Stimulated activated CD4-positive, alpha-beta T cell treated with anti-CD3 and anti-CD28 coated beads, TNF-alpha, amount 100 ng/mL, for 48 hours (primary cell): Measurements from ENCODE around the gene SH3BGR.
"Not testable (repeated sequence)": the region's sequence is repeated elsewhere in the genome, so short reads cannot be mapped to it uniquely, and the experiment has no call there.

Source experiments
- DNase-seq, 3 donors: peaks; one replicate each; pipeline ENCODE4 v3.0.0-alpha.2; 2020; ENCODE audit warnings: low read depth in 3 of 3

Gene SH3BGR

DNA sequence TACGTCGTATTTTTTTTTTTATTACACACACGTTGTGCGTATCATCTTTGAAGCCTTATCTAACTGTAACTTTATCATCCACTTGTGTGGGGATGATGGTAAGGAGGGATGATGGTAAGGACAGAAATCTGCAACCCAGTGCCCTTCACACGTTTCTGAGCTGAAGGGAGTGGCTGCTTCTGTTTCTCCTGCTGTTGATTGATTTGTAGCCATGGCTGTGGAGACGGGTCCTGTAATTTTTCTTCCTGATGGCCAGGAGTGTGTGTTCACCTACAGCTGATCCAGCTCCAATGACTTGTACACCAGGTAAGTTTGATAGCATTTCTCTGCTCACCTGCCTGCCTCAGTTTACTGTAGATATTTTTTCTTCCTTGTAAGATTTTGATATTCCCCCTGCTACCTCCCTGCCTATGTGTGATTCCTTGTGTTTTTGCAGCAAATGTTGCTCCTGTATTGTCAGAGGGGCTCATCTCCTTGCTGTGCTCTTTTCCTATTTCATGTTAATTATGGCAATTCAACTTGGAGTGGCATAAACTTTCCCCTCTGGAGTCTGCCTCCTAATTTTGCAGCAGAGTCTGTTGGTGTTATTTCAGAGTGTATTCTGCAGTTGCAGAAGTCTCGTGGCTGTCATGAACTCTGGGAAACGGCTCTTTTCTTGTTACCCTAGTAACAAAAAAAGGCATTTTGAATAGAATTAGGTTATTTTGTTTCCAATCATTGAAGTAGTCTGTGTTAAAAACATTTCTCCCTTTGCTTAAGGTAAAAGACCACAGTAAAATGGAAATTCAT lies 64.1 kb downstream of the SH3BGR start:
- no peak for DNase-seq

DNA sequence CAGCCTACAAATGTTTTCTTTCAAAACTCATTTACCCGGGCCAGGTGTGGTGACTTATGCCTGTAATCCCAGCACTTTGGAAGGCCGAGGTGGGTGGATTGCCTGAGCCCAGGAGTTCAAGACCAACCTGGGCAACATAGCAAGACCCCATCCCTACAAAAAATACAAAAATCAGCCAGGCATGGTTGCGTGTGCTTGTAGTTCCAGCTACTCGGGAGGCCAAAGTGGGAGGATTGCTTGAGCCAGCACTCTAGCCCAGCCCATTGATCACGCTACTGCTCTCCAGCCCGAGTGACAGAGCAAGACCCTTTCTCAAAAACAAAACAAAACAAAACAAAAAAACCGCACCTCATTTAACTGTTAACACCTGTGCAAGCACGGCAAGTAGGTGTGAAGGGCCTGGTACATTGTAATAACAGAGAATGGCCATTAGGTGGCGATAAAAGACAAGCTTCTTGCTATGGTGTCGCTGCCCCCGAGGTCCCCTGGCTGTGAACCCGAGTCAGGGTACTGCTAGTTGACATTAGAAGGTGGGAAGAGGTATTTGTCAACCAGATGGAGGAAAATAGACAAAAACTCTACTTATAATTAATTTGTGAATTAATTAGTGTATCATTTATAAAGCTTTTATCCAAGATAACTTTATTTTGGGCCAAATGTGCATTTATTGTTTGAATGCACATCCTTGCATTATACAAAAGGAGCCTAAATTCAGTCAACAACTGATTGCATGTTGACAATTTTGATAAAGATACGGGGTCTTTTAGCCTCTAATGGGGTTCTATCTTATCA lies 66.5 kb downstream of the SH3BGR start:
- DNase-seq: peak in 2 of 3 donors; percentile 14 to 19

DNA sequence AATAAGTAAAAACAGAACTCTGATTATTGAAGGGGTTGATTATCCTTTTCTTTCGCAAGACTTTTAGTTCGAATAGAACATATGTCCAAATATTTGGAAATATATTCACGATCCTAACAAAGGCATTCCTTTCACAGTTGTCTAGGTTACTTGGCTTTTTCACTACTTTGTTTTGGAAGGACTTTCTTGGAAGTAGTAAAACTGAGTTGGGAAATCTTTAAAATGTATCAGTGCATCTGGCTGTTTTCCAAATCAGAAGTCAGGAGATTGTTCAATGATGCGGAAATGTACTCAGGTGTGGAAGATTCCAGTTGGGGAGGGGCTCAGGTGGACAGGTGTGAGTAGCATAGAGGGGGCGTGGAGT lies 67.1 kb downstream of the SH3BGR start:
- DNase-seq: no peak

DNA sequence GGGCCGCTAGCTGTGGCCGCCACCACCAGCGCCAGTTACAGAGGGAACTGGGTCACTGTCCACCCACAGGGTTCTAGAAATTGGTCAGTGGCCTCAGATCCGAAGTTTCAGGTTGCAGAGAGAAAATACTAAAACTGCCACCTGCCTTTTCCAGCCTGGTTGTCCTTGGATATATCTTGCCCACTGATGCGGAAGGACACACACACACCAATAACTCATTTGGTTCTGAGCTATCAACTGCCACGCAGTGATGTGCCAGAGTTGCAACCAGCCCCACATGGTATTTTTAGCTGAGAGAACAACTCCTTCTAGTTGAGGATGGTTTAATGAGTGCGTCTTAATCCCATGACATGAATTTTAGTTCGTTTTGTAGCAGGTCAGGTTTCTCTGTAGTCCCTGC lies 68.1 kb downstream of the SH3BGR start:
- no peak for DNase-seq

DNA sequence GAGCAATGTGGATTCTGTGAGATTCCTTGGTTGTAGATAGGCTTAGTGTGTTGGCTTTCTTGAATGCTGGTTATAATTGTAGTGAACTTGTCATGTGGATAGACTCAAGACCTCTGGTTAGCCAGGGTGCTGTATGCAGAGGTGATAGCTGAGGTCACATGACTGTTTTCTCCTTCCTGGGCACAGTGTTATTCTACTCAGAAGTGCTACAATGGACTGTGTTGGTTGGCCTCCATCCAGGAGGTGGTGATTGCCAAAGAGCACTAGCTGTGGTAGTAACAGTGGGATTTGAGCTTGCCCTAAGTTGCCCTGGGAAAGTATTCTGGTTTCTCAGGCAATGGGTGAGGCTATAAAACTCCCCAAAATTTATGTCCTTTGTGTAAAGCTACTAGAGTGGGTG lies 71.6 kb downstream of the SH3BGR start:
- DNase-seq: no peak

DNA sequence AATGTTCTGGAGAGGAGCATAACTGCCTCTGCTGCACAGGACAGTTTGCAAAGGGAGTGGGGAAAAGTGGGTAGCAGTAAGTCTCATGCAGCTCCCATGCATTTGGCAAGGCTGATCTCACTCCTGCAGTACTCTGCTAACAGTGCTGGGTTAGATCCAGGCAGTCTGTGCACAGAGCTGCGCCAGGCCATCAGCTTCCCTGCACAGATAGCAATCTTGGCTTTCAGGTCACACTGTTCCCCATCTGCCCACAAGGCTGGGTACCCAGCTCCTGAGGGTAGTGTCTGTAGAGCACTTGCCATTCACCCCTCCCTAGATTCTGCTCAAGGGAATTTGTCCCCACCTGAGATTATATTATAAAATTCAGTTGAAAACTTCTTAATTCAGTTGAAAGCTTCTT lies 72.1 kb downstream of the SH3BGR start:
- DNase-seq: no peak

DNA sequence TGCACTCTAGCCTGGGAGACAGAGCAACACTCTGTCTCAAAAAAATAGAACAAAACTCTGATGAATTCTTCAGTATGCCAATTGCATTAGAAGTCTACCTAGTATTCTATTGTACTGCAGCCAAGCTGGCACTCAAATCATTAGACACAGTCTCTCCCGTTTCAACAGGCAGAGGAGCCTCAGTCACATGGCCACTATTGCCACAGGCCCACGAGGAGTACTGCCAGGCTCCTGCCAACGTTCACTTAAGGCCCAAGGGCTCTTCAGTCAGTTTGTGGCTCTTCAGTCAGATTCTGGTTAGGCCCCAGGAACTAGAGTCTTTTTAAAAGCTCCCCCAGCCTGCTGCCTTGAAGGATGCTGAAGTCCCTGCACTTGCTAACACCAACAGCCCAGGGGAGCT lies 73.4 kb downstream of the SH3BGR start:
- DNase-seq: no peak

DNA sequence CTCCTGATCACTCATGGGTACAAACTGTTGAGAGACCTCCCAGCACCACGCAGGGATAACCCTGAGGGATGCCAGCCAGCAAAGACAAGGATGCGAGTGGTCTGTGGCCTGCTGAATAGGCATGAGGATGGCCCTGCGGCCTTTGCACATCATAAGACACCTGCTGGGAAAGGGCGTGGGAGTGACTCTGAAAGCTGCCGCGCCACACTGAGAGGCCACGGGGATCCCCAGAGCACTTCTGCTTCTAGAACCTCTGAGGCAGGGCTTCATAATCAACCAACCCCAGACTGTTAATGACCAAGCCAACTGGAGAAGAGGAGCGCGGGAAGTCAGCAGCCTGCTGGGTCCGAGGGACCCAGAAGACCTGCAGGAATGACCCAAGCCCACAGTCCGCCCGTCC lies 73.8 kb downstream of the SH3BGR start:
- no peak for DNase-seq

DNA sequence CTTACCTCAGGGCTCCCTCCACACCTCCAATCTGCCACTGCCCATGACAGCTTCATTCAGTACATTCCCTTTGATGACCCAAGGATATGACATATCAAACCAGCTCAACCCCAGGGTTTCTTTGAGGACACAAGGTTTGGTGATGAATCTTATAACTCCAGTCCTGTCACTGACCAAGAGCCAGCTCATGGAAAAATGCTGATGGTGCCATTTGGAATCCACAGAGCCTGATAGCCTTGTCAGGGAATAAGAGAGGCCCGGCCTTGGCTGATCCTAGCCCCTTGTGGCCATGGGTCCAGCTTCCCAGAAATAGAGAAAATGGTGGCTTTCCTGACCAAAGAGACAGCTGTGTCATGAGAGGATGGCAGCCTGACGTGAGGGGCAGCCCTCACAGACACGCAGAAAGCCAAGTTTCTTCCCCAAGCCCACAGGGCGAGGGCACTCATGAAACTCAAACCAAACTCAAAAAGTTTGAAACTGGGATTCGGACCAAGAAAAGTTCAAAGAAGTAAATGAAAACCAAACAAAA lies 75.4 kb downstream of the SH3BGR start:
- no peak for DNase-seq

DNA sequence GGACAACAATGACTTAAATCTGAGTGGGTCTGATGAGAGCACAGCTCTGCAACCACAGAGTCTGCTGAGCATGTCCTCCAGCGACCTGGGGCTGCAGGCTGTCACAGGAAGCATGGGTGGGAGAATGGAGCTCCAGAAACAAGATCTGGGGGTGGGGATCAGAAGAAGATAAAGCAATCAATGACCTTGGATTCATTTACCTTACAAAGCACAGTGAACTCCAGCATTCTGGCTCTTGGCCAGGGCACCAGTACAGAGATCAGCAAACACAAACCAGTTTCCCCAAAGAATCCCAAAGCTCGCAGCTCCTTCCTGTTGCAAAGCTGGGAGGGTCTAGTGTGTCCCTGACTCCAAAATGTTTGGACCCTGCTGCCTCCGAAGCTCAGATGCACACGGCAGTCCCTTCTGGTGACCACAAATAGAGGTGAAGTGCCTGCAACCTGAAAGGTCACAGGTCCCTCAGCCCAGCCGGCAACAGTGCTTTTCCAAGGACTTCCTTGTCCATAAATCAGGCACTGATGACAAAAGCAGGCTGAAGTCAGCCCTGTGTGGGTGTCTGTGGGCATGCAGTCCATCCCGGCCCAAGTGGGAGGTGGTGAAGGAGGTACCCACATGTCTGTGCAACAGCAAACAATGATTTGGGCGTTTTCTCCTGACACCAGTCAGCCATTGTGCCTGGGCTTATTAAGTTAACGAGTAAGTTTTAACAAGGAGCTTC lies 76.1 kb downstream of the SH3BGR start:
- DNase-seq: no peak

DNA sequence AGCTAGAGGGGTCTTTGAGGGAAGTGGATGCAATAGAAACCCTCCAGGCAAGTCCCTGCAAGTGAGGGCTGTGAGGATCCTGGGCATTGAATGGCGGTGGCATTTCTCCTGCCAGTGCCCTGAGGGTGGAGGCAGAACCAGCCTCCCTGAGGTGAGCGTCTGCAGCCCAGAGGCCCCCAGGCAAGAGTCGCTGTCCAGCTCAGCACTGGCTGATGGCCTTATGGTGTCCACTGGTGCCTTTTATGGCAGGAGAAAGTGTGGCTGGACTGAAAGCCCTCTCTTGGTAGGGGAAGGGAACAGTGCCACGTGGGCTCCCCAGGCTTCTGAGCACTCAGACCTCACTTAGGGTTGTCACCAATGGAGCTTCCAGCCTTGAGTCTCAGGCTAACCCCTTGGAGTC lies 77.3 kb downstream of the SH3BGR start:
- no peak for DNase-seq

DNA sequence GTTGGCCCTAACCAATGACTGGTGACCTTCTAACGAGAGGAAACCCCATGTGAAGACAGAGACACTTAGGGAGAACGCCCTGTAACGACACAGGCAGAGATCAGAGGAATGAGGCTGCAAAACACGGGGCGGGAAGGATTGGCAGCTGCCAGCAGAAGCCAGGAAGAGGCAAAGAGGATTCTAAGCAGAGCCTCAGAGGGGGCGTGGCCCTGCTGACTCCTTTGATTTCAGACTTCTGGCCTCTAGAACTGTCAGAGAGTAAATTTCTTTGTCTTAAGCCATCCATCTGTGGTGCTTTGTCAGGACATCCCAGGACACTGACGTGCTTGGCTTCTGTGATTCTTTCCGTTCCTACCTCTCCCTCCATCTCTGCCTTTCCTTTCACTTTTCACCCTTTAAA lies 79.3 kb downstream of the SH3BGR start:
- no peak for DNase-seq

DNA sequence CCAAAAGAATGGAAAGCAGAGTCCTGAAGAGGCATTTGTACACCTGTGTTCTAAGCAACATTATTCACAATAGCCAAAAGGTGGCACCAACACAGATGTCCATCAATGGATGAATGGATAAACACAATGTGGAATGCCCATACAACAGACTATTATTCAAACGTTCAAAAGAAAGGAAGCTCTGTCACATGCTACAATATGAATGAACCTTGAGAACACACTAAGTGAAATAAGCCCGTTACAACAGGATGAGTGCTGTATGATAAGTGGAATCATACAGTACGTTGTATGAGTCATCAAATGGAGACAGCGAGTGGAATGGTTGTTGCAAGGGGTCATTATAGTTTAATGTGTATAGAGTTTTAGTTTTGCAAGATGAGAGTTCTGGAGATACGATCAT lies 80.1 kb downstream of the SH3BGR start:
- DNase-seq: no peak

DNA sequence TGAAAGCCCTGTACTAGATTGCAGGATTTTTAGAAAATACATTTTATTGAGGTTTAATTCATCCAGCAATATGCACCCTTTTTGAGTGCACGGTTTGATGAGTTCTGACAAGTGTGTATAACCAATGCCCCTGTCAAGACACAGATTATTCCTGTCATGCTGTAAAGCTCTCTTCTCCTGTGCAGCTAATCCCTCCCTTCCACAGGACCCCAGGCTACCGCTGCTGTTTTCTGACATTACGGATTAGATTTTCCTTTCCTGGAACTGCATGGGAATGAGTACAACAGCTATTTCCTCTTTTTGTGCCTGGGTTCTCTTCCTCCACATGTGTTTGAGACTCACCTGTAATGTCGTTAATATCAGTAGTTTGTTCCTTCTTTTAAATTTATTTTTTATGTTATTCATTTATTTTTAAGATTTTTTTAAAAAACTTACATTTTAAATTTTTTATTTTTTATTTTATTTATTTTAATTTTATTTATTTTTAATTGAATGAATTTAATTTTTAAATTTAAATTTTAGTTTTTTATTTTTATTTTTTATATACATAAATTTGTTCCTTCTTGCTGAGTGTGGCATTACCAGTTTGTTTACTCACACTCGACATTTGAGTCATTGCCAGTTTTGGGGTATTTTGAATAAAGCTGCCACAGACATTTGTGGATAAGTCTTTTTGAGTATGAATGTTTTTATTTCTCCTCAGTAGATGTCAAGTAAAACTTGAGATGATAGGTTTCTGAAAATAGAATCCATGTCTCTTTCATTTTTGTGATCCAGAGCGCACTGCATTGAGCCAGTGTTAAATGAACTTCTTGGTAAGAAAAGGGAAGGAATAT lies 82.0 kb downstream of the SH3BGR start:
- no peak for DNase-seq

DNA sequence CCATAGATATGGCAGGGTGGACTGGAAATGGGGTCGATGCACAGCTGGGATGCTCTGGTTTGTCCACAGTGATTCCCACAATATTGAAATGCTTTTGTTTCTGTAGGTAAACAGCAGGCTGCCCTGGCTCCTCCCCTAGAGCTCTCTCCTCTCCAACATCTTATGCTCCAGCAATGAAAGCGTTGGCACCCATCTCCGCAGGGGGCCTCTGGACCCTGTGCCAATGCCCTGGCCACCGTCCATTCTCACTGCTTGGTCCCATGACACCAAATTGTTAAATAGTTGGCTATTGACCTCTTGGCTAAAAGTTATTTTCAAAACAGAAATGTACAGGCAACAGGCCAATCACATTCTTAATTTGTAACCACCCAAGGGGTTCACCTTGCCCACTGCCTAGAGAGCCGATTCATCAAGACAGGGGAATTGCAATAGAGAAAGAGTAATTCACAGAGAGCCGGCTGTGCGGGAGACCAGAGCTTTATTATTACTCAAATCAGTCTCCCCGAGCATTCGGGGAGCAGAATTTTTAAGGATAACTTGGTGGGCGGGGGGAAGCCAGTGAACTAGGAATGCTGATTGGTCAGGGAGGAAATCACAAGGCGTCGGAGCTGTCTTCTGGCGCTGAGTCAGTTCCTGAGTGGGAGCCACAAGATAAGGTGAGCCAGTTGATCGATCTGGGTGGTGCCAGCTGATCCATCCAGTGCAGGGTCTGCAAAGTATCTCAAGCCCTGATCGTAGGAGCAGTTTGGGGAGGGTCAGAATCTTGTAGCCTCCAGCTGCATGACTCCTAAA lies 84.1 kb downstream of the SH3BGR start:
- no peak for DNase-seq

DNA sequence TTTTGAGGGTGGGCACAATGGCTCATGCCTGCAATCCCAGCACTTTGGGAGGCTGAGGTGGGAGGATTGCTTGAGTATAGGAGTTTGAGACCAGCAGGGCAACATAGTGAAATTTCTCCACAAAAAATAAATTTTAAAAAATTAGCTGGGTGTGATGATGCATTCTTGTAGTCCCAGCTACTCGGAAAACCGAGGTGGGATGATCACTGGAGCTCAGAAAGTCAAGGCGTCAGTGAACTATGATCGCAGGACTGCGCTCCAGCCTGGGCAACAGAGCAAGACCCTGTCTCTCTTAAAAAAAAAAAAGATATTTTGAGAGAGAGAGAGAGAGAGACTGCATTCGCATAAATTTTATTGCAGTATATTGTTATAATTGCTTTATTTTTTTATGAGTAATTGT lies 85.1 kb downstream of the SH3BGR start:
- no peak for DNase-seq

DNA sequence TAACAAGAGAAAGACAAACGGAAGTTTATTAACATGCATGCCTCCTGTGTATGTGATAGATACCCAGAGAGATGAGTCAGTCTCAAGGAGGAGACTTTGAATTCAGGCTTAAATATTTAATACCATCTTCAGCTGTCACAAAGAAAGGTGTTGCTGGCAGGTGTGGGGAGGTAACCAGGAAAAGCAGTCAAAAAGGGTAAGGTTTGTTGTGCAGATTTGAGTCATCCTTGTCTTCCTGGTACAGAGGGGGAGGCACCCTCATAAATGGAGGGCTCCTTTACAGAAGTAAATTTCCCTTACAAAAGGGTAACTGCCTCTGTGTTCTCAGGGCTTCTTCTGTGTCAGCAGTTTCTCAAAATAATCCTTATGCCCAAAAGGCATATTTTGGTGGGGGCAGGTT lies 85.8 kb downstream of the SH3BGR start:
- DNase-seq: no peak

DNA sequence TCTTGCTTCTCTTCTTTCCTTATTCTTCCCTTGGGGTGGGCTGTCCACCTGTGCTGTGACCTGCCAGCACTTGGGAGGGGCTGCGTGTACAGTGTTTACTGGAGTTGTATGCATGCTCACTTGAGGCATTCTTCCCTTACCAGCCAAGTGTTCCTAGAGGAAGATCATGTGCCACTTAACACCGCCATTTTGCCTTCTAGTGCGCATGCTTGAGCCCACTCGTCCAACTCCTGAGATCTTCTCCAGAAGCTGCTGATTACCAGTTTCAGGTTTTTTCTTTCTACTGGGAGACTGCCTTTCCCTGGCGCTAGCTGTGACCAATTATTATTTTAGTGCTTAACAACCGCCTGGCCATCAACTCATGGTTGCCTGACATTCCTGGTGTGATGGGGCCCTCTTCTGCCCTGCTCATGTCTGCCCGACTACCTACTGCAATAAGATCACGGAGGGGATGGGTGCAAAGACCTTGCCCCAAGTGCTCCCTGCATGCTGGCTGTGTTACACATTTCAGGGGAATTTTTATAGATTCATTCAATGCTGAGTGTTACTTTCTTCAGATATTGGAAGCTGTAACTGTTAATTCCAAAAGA lies 86.8 kb downstream of the SH3BGR start:
- no peak for DNase-seq

DNA sequence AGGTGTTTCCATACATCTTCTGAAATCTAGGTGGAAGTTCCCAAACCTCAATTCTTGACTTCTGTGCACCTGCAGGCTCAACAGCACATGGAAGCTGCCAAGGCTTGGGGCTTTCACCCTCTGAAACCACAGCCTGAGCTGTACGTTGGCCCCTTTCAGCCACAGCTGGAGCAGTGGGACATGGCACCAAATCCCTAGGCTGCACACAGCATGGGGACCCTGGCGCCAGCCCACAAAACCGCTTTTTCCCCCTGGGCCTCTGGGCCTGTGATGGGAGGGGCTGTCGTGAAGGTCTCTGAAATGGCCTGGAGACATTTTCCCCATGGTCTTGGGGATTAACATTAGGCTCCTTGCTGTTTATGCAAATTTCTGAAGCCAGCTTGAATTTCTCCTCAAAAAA lies 88.6 kb downstream of the SH3BGR start:
- not testable (repeated sequence) for DNase-seq

DNA sequence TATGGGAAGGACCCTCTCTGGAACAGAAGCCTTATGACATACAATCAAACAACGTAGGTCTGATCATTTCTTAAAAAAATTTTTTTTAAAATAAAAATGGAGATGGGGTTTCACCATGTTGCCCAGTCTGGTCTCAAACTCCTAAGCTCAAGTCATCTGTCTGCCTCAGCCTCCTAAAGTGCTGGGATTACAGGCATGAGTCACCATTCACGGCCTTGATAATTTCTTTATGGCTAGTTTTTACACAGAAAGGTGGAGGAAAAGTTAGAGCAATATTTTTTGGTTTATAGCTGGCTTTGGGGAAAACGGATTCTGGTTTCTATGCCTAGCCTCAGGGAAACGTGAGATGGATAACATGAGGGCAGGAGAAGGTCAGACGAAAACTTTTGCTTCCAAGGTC lies 91.0 kb downstream of the SH3BGR start:
- no peak for DNase-seq
